HuH-7 (cell line): ENCODE data around the gene SOX4.

ENCODE experiments used
- DNase-seq: peaks from one replicate; pipeline ENCODE4 v3.0.0; 2011; ENCODE audit warnings: low spot score

SOX4 gene

GRCh38 chr6:21614226-21614625 lies 20.7 kb downstream of the SOX4 start:
- DNase-seq: no peak

DNA sequence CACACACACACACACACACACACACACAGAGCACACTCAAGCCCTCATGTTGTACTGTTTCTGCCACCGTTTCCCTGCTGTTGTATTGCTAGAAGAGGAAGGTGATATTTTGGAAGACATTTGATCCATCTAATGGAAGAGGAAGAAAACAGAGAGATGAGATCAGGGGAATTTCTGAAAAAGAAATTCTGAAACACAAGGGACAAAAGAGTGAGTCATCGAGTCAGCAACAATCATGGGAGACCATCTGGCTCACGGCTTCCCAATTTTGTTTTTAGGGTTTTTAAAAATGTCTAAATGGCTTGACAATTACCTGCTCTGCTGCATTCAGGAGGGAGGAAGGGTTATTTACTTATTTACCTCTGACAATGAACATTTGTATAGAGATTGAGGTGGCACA lies 22.0 kb downstream of the SOX4 start:
- DNase-seq: no peak

GRCh38 chr6:21616005-21616404 lies 22.5 kb downstream of the SOX4 start:
- DNase-seq: no peak

DNA sequence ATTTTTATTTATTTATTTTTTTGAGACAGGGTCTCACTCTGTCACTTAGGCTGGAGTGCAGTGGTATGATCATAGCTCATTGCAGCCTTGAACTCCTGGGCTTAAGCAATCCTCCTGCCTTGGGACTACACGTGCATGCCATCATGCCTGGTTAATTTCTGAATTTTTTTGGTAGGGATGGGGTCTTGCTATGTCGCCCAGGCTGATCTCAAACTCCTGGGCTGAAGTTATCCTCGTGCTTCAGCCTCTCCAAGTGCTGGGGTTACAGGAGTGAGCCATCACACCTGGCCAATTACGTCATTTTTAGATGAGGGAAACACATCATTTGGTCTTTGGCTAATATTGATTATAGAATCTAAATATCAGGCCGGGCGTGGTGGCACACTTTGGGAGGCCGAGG lies 32.1 kb downstream of the SOX4 start:
- no peak for DNase-seq

- DNase-seq: no peak
Measured at GRCh38 chr6:21626756-21627155, 33.2 kb downstream of the SOX4 start.

GRCh38 chr6:21628160-21628559 lies 34.6 kb downstream of the SOX4 start:
- no peak for DNase-seq

DNA sequence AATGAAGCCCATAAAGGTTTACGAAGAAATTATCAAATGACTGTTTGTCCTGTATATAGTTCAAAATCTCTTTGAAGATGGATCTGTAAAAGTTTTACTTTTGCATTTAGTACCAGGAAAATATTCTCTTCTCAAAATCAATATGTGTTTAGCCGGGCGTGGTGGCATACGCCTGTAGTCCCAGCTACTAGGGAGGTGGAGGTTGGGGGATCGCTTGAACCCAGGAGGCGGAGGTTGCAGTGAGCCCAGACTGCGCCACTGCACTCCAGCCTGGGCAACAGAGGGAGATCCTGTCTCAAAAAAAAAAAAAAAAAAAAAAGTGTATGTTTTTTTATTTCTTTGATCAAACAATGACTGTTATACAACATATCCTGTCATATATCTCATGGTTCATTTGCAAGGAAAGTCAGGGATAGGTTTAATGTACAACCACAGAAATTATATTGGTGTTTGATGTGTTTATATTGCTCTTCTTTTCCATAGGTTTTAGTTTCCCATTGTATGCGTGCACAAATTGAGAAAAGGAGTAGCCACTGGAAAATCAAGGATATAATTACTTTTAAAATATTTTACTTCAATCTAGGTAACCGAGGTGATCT lies 40.1 kb downstream of the SOX4 start:
- no peak for DNase-seq

- DNase-seq: peak; percentile 34
Measured at GRCh38 chr6:21634582-21634981, 41.0 kb downstream of the SOX4 start.

GRCh38 chr6:21636876-21637275 lies 43.3 kb downstream of the SOX4 start:
- DNase-seq: no peak

- no peak for DNase-seq
Measured at GRCh38 chr6:21639316-21639715, 45.8 kb downstream of the SOX4 start.
